HepG2 (cell line): ENCODE measurements around the gene IFIT2. TPM values are rescaled to one million over a fixed set of nuclear protein-coding genes. Genes with fewer than 3 reads are reported as not detected.

Experiments
- ATAC-seq: fragments of 200-7000 bp; cut with Tn5 transposase; 3 replicates; pipeline ENCODE4 v1.9.1; 2020; ENCODE audit warnings: mild to moderate bottlenecking, moderate library complexity
- BruUV-seq: library from RNA; stranded (reverse); fragments of 400-500 nt; replicated peaks from 2 replicates; lab custom pipeline; 2021; lab: Mats Ljungman, UMichigan
- CTCF ChIA-PET: fragments of 300-600 bp; formaldehyde crosslinking; extraction: SDS; loops from one replicate; lab custom pipeline; 2021; ENCODE audit warnings: low total read pairs, inconsistent platforms, low intra/inter-chr PET ratio; lab: Yijun Ruan, JAX
- POLR2A ChIA-PET: fragments of 350-600 bp; sonication (Branson Sonifier 250); formaldehyde crosslinking; loops from one replicate; lab custom pipeline; 2020; ENCODE audit warnings: antibody characterized with exemption, inconsistent platforms; lab: Yijun Ruan, JAX
- DNase-seq: peaks from one replicate; pipeline ENCODE4 v3.0.0-alpha.2; 2015; ENCODE audit warnings: low spot score
- FAIRE-seq: peaks from 3 replicates; lab custom pipeline; 2011; peaks lifted over from hg19 to GRCh38; lab: Jason Lieb, UNC
- H2AFZ ChIP-seq: one replicate; pipeline ENCODE4 v1.6.1; 2011; ENCODE audit warnings: low read length, inconsistent platforms
- H3K27ac ChIP-seq: fragments of 300-600 bp; 3 replicates; pipeline ENCODE4 v1.8.0; 2011; ENCODE audit warnings: mixed run types, mild to moderate bottlenecking, mixed read lengths, low read length, inconsistent platforms; ENCODE audit not compliant: insufficient read depth; ENCODE audit errors: extremely low read length
- H3K27me3 ChIP-seq, 2 experiments: fragments of 200-600 bp in 1 of 2; 2 replicates in 1 of 2; 3 replicates in 1 of 2; pipeline versions ENCODE4 v1.6.0 to v1.8.0; 2011; ENCODE audit warnings: low read length in 2 of 2, mild to moderate bottlenecking in 2 of 2, moderate library complexity in 2 of 2, inconsistent platforms in 1 of 2; ENCODE audit not compliant: insufficient read depth in 2 of 2, control insufficient read depth in 1 of 2
- H3K36me3 ChIP-seq, 2 experiments: fragments of 200-600 bp in 1 of 2; replicated peaks in 1 of 2; 2 replicates in 1 of 2; 3 replicates in 1 of 2; pipeline versions ENCODE4 v1.5.1 to v1.8.0; 2011; ENCODE audit warnings: low read length in 2 of 2, inconsistent platforms in 1 of 2; ENCODE audit not compliant: insufficient read depth in 2 of 2, control insufficient read depth in 1 of 2
- H3K4me1 ChIP-seq: 2 replicates; pipeline ENCODE4 v1.5.1; 2012; ENCODE audit warnings: low read length, inconsistent platforms; ENCODE audit not compliant: insufficient read depth
- H3K4me2 ChIP-seq: 2 replicates; pipeline ENCODE4 v1.6.0; 2011; ENCODE audit warnings: low read depth, low read length, inconsistent platforms
- H3K4me3 ChIP-seq, 3 experiments: fragments of 200-600 bp in 1 of 3; sonication (generic), shearing (Covaris generic) in 1 of 3; replicated peaks in 1 of 3; 2 replicates each; pipeline ENCODE4 v1.5.1; 2011 to 2016; ENCODE audit warnings: low read length in 3 of 3, inconsistent platforms in 2 of 3, low read depth in 2 of 3, mild to moderate bottlenecking in 2 of 3, control low read depth in 1 of 3, mixed read lengths in 1 of 3; ENCODE audit not compliant: insufficient read depth in 1 of 3
- H3K79me2 ChIP-seq: one replicate; pipeline ENCODE4 v1.6.1; 2011; ENCODE audit warnings: low read length, inconsistent platforms; ENCODE audit not compliant: insufficient read depth
- H3K9ac ChIP-seq: 2 replicates; pipeline ENCODE4 v1.6.0; 2011; ENCODE audit warnings: mild to moderate bottlenecking, low read depth, low read length, inconsistent platforms; ENCODE audit not compliant: insufficient read depth
- H3K9me3 ChIP-seq: 2 replicates; pipeline ENCODE4 v1.5.1; 2012; ENCODE audit warnings: mild to moderate bottlenecking, low read length
- H4K20me1 ChIP-seq: 2 replicates; pipeline ENCODE4 v1.6.0; 2011; ENCODE audit warnings: inconsistent platforms, mild to moderate bottlenecking, low read length, moderate library complexity; ENCODE audit not compliant: insufficient read depth
- FOSL1 ChIP-seq: sonication (generic); formaldehyde crosslinking; IDR thresholded peaks from 2 replicates; pipeline ENCODE4 v1.9.0; 2021; ENCODE audit warnings: missing genetic modification reagents, borderline replicate concordance
- MLX ChIP-seq: IDR thresholded peaks from 2 replicates; pipeline ENCODE4 v1.6.1; 2016
- MNT ChIP-seq: fragments of 450-650 bp; IDR thresholded peaks from 2 replicates; pipeline ENCODE4 v1.6.1; 2016
- PTBP1 ChIP-seq: fragments of 200-400 bp; formaldehyde crosslinking; IDR thresholded peaks from 2 replicates; pipeline ENCODE4 v1.6.1; 2018; ENCODE audit warnings: low read length, low read depth; ENCODE audit not compliant: poor library complexity, severe bottlenecking
- RARG ChIP-seq: sonication (generic); formaldehyde crosslinking; IDR thresholded peaks from 2 replicates; pipeline ENCODE4 v1.4.0; 2020; ENCODE audit warnings: low read depth, mild to moderate bottlenecking, missing genetic modification reagents
- SMC3 ChIP-seq: IDR thresholded peaks from 2 replicates; pipeline ENCODE4 v1.6.1; 2011; ENCODE audit warnings: low read length, improper control_type of control experiment
- THAP8 ChIP-seq: sonication (generic); formaldehyde crosslinking; IDR thresholded peaks from 2 replicates; pipeline ENCODE4 v1.5.1; 2020; ENCODE audit warnings: missing genetic modification reagents, mild to moderate bottlenecking, borderline replicate concordance
- TOPORS ChIP-seq: sonication (generic); formaldehyde crosslinking; IDR thresholded peaks from 2 replicates; pipeline ENCODE4 v1.8.0; 2023; ENCODE audit warnings: mild to moderate bottlenecking, missing genetic modification reagents
- ZNF546 ChIP-seq: sonication (generic); formaldehyde crosslinking; conservative IDR thresholded peaks from 2 replicates; pipeline ENCODE4 v1.8.1; 2023; ENCODE audit warnings: mild to moderate bottlenecking, missing genetic modification reagents
- ZNF775 ChIP-seq: sonication (generic); formaldehyde crosslinking; IDR thresholded peaks from 2 replicates; pipeline ENCODE4 v1.4.0; 2020; ENCODE audit warnings: missing genetic modification reagents, mild to moderate bottlenecking, moderate library complexity, borderline replicate concordance
- WGBS: methylation state at CpG from one replicate; pipeline ENCODE4 v1.1.6; 2017; ENCODE audit warnings: low lambda C conversion rate; 5-methylcytosine and 5-hydroxymethylcytosine counted together
- in situ Hi-C: cut with HindIII; loops from 2 replicates; pipeline ENCODE4 v1.10.0; 2017; ENCODE audit warnings: low pct_unique_long_range_greater_than_20kb; ENCODE audit not compliant: extremely low pct_ligation_motif_present
- intact Hi-C: fragments of 100-400 bp; cut with micrococcal nuclease; formaldehyde crosslinking; loops from one replicate; pipeline ENCODE4 v1.10.0; 2022; ENCODE audit not compliant: unreplicated experiment
- polyA plus RNA-seq, 8 experiments: library from polyadenylated mRNA; depleted of rRNA in 3 of 8; stranded (reverse) in 7 of 8; unstranded in 1 of 8; fragments of >200 nt; fragmentation: Illumina TruSeq in 4 of 8; extraction: Trizol in 4 of 8; gene quantifications; 2 replicates each; pipeline versions ENCODE4 v1.2.1 to v1.2.3, GENCODE V29; 2011 to 2016; ENCODE audit warnings: low read depth in 4 of 8, missing spikeins in 1 of 8, mixed read lengths in 1 of 8; ENCODE audit not compliant: insufficient read depth in 1 of 8
- total RNA-seq, 5 experiments: library from RNA; depleted of rRNA; stranded (reverse); fragments of >200 nt; fragmentation: Illumina TruSeq; extraction: Trizol; gene quantifications; 2 replicates each; pipeline ENCODE4 v1.2.3, GENCODE V29; 2016; ENCODE audit warnings: low read depth in 1 of 5

IFIT2 gene
- total and polyA plus RNA-seq, 2 of the 13 experiments (the other 11 are each of a cell fraction or from before 2014, with no cell fraction given) = 0.04 to 0.15 TPM

GRCh38 chr10:89262086-89263051 is 39.5 kb upstream of the IFIT2 start (continued):
- TF ChIP-seq ZNF775 (no peak), ZNF546 (CRISPR knock-in tag) (no peak), THAP8 (CRISPR knock-in tag) (no peak), SMC3 (no peak), MLX (CRISPR knock-in tag) (no peak), PTBP1 (no peak), FOSL1 (CRISPR knock-in tag) (no peak), RARG (no peak)

- no TSS peak for BruUV-seq
Observed at GRCh38 chr10:89263091-89263490, 38.8 kb upstream of the IFIT2 start.

More at GRCh38 chr10:89263091-89263490, 38.8 kb upstream of the IFIT2 start:
- Histone ChIP-seq H3K4me3 (no peak overlapping the region), H3K79me2 (no peaks in the 10 kb centered on the region), H3K9me3 (no peaks in the 10 kb centered on the region), H2AFZ (no peak overlapping the region), H3K27me3 (no peaks in the 10 kb centered on the region; a peak in 1 of 5 replicates), H3K9ac (no peak overlapping the region), H3K36me3 (no peaks in the 10 kb centered on the region), H3K27ac (no peak overlapping the region), H4K20me1 (no peaks in the 10 kb centered on the region), H3K4me1 (peaks cover 7% of the 10 kb centered on the region), H3K4me2 (no peak overlapping the region)
- no peak for TF ChIP-seq MNT
- no peak for TF ChIP-seq TOPORS (CRISPR knock-in tag)
- intact Hi-C loops = no loop called here
- DNase-seq (no peak), FAIRE-seq (no peak), ATAC-seq (no peak)
- WGBS = 73% methylated on average over 1 of the region's 1 CpG
- ChIA-PET CTCF (no interaction called here), POLR2A (no interaction called here)
- in situ Hi-C loops = no loop called here
